PC-3 (cell line): ENCODE results near the gene SELENOP. TPM values are rescaled to one million over a fixed set of nuclear protein-coding genes. Genes with fewer than 3 reads are reported as not detected.

Source experiments
- ATAC-seq: fragments of 200-7000 bp; cut with Tn5 transposase; 2 replicates; pipeline ENCODE4 v1.9.1; 2020; ENCODE audit warnings: mild to moderate bottlenecking, moderate library complexity
- BruUV-seq: library from RNA; stranded (reverse); fragments of 400-500 nt; replicated peaks from 2 replicates; lab custom pipeline; 2021; lab: Mats Ljungman, UMichigan
- CTCF ChIA-PET: fragments of 300-600 bp; sonication (Branson Sonifier 250); formaldehyde crosslinking; loops from one replicate; lab custom pipeline; 2022; ENCODE audit warnings: antibody characterized with exemption; lab: Charles Lee
- POLR2A ChIA-PET: fragments of 300-600 bp; sonication (Branson Sonifier 250); formaldehyde crosslinking; loops from one replicate; lab custom pipeline; 2022; ENCODE audit warnings: antibody characterized with exemption; ENCODE audit not compliant: unreplicated experiment; lab: Charles Lee
- DNase-seq: peaks from one replicate; pipeline ENCODE4 v3.0.0-alpha.2; 2015
- H2AFZ ChIP-seq: fragments of 300-600 bp; sonication (generic); 2 replicates; pipeline ENCODE4 v1.6.0; 2016; ENCODE audit warnings: antibody characterized with exemption, low read length
- H3F3A ChIP-seq: fragments of 300-600 bp; sonication (generic); one replicate; pipeline ENCODE4 v1.6.0; 2017; ENCODE audit warnings: antibody characterized with exemption, low read length, control low read depth, mild to moderate bottlenecking; ENCODE audit not compliant: unreplicated experiment
- H3K27ac ChIP-seq: fragments of 300-600 bp; sonication (generic); 2 replicates; pipeline ENCODE4 v1.5.1; 2016; ENCODE audit warnings: mild to moderate bottlenecking, low read length
- H3K27me3 ChIP-seq: fragments of 300-600 bp; sonication (generic); 2 replicates; pipeline ENCODE4 v1.6.1; 2016; ENCODE audit warnings: low read length, mixed read lengths
- H3K36me3 ChIP-seq: fragments of 300-600 bp; sonication (generic); 2 replicates; pipeline ENCODE4 v1.6.1; 2016; ENCODE audit warnings: low read depth, mixed run types, low read length, mixed read lengths
- H3K4me1 ChIP-seq: fragments of 300-600 bp; sonication (generic); 2 replicates; pipeline ENCODE4 v1.5.1; 2016; ENCODE audit warnings: low read length; ENCODE audit not compliant: insufficient read depth
- H3K4me2 ChIP-seq: fragments of 300-600 bp; sonication (generic); 2 replicates; pipeline ENCODE4 v1.6.0; 2016; ENCODE audit warnings: low read length
- H3K4me3 ChIP-seq: fragments of 300-600 bp; sonication (generic); 2 replicates; pipeline ENCODE4 v1.5.1; 2016; ENCODE audit warnings: mild to moderate bottlenecking, low read length, mixed read lengths
- H3K79me2 ChIP-seq: fragments of 300-600 bp; sonication (generic); 2 replicates; pipeline ENCODE4 v1.6.1; 2017; ENCODE audit warnings: low read length, mixed read lengths
- H3K9ac ChIP-seq: fragments of 300-600 bp; sonication (generic); 2 replicates; pipeline ENCODE4 v1.6.0; 2016; ENCODE audit warnings: mild to moderate bottlenecking, low read length
- H3K9me2 ChIP-seq: fragments of 300-600 bp; sonication (generic); replicated peaks from 2 replicates; pipeline ENCODE4 v1.6.1; 2016; ENCODE audit warnings: mixed run types, low read length, mixed read lengths
- H3K9me3 ChIP-seq: fragments of 300-600 bp; sonication (generic); 2 replicates; pipeline ENCODE4 v1.6.1; 2016; ENCODE audit warnings: low read length, mixed read lengths
- H4K20me1 ChIP-seq: fragments of 300-600 bp; sonication (generic); 2 replicates; pipeline ENCODE4 v1.6.1; 2016; ENCODE audit warnings: low read length, mixed read lengths
- CTCF ChIP-seq: fragments of 300-600 bp; sonication (generic); conservative IDR thresholded peaks from 2 replicates; pipeline ENCODE4 v1.5.1; 2017; ENCODE audit warnings: antibody characterized with exemption, low read depth, mild to moderate bottlenecking, low read length
- EZH2 ChIP-seq: fragments of 300-600 bp; sonication (generic); IDR thresholded peaks from one replicate; pipeline ENCODE4 v1.6.1; 2017; ENCODE audit warnings: antibody characterized with exemption, mild to moderate bottlenecking, low read length; ENCODE audit not compliant: unreplicated experiment
- EZH2phosphoT487 ChIP-seq: fragments of 300-600 bp; sonication (generic); IDR thresholded peaks from 2 replicates; pipeline ENCODE4 v1.6.1; 2018; ENCODE audit warnings: mild to moderate bottlenecking, antibody characterized with exemption, low read length, borderline replicate concordance
- intact Hi-C: fragments of 100-400 bp; cut with micrococcal nuclease; formaldehyde crosslinking; loops from 2 replicates; pipeline ENCODE4 v1.9.0; 2023
- total RNA-seq: library from RNA; depleted of rRNA; stranded (reverse); fragments of >200 nt; gene quantifications from 2 replicates; pipeline ENCODE4 v1.2.3, GENCODE V29; 2014

SELENOP gene
- total RNA-seq, 1 experiment from 2014 or later = 3.3 TPM

GRCh38 chr5:42842921-42843641 is 31.4 kb upstream of the SELENOP start:
- DNase-seq (no peak), ATAC-seq (no peak)
- Histone ChIP-seq H4K20me1 (no peaks in the 10 kb centered on the region), H3K9me2 (no peaks in the 10 kb centered on the region), H2AFZ (no peak overlapping the region), H3K4me1 (no peaks in the 10 kb centered on the region), H3K9me3 (no peaks in the 10 kb centered on the region), H3F3A (no peaks in the 10 kb centered on the region), H3K4me2 (no peak overlapping the region), H3K9ac (no peak overlapping the region), H3K79me2 (no peaks in the 10 kb centered on the region), H3K4me3 (no peak overlapping the region), H3K27ac (no peak overlapping the region), H3K27me3 (no peaks in the 10 kb centered on the region), H3K36me3 (no peaks in the 10 kb centered on the region)
- ChIA-PET POLR2A (no interaction called here), CTCF (no interaction called here)
- BruUV-seq = no TSS peak
- intact Hi-C loops = no loop called here
- no peak for TF ChIP-seq EZH2phosphoT487
- TF ChIP-seq EZH2 = no peak
- no peak for TF ChIP-seq CTCF

DNA sequence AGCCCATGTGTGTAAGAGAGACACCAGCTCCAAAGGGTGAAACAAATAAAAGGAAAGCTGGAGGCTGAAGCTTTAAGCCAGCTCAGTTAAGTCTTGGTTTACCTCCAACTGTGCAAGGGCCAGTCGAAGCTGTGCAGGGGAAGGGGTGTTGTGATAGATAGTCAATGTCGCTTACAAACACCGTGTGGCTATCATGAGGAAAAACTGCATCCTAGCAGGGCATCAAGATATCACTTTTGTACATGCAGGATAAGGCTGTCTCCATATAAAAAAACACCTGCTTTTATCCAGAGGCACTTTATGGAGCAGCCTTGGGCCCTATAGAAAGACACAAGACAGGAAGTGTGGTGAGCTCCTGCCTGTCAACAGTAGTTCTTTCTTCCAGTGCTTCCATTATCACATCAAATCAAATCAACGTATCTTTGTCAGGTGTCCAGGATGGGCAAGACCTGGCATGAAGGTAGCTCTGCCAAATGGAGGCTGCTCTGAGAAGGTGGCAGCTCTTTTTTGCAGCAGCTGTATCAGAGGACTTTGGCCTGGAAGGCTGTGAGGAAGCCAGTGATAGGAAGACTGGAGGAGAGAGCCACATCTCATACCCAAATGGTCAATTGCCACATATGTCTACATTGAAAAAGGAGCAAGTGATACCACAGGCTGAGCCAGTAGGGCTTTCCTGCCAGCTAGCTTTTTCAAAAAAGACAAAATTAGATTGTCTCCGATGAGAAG is 29.3 kb upstream of the SELENOP start:
- H3K9me3 ChIP-seq = no peaks in the 10 kb centered on the region
- DNase-seq (no peak), ATAC-seq (no peak)
- no peaks in the 10 kb centered on the region for H3K36me3 ChIP-seq
- no peak overlapping the region for H3K27ac ChIP-seq
- CTCF ChIA-PET = no interaction called here
- no peak overlapping the region for H3K4me2 ChIP-seq
- intact Hi-C loops = no loop called here
- no peak overlapping the region for H3K4me3 ChIP-seq
- H3K4me1 ChIP-seq = no peaks in the 10 kb centered on the region
- no TSS peak for BruUV-seq
- no peaks in the 10 kb centered on the region for H3K79me2 ChIP-seq
- no peak overlapping the region for H2AFZ ChIP-seq
- no peaks in the 10 kb centered on the region for H3F3A ChIP-seq
- H3K9ac ChIP-seq = no peak overlapping the region
- no peak for TF ChIP-seq CTCF
- no peak for TF ChIP-seq EZH2
- TF ChIP-seq EZH2phosphoT487 = no peak
- H3K27me3 ChIP-seq = no peaks in the 10 kb centered on the region
- no peaks in the 10 kb centered on the region for H4K20me1 ChIP-seq
- H3K9me2 ChIP-seq = no peaks in the 10 kb centered on the region
- POLR2A ChIA-PET = no interaction called here

DNA sequence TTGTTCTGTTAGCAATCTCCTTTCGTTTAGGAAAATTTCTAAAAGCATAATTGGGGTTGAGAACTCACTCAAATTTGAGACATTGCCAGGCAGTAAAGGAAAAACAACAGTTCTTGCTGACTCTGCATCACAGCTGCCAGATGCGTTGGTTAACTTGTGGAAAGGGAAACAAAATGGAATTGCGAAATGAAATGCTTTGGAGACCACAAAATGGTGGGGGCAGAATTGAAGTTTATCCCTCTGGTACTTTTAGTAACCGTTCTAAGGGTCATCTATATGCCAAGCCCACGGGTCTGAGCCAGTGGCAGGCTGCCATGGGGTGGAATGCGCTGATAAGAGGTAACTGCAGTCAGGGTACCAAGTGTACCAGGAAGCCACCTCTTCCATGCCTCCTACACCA is 28.6 kb upstream of the SELENOP start:
- no peak overlapping the region for H3K4me3 ChIP-seq
- no TSS peak for BruUV-seq
- ATAC-seq (no peak), DNase-seq (no peak)
- no peaks in the 10 kb centered on the region for H3K36me3 ChIP-seq
- no peaks in the 10 kb centered on the region for H3K79me2 ChIP-seq
- intact Hi-C loops = no loop called here
- ChIA-PET POLR2A (no interaction called here), CTCF (no interaction called here)
- H2AFZ ChIP-seq = no peak overlapping the region
- H4K20me1 ChIP-seq = no peaks in the 10 kb centered on the region
- H3K9me2 ChIP-seq = no peaks in the 10 kb centered on the region
- no peaks in the 10 kb centered on the region for H3K27me3 ChIP-seq
- no peaks in the 10 kb centered on the region for H3K4me1 ChIP-seq
- no peak overlapping the region for H3K27ac ChIP-seq
- no peaks in the 10 kb centered on the region for H3K9me3 ChIP-seq
- no peak overlapping the region for H3K9ac ChIP-seq
- no peak overlapping the region for H3K4me2 ChIP-seq
- no peaks in the 10 kb centered on the region for H3F3A ChIP-seq
- TF ChIP-seq CTCF (no peak), EZH2 (no peak), EZH2phosphoT487 (no peak)
